SJCRH30 (cell line): ENCODE results near the gene TRIM25. TPM values are rescaled to one million over a fixed set of nuclear protein-coding genes. Genes with fewer than 3 reads are reported as not detected.

Source experiments
- total RNA-seq: library from RNA; depleted of rRNA; stranded (reverse); fragments of >200 nt; shearing (Covaris generic); gene quantifications from 2 replicates; pipeline ENCODE4 v1.2.3, GENCODE V29; 2014; rRNA removed

Gene TRIM25
- total RNA-seq, 1 experiment from 2014 or later, result 2.7 TPM

Other genes with a start within 250 kb of the TRIM25 start
- gene C17orf67, start 80.1 kb downstream of the TRIM25 start, total RNA-seq, result 0.76 and 1.5 TPM in 2 replicates
- gene DGKE, start 79.9 kb downstream of the TRIM25 start, total RNA-seq, result 10.4 and 12.2 TPM in 2 replicates
- gene COIL, start 47.0 kb upstream of the TRIM25 start, total RNA-seq, result 24.8 and 28.2 TPM in 2 replicates
- gene SCPEP1, start 64.1 kb upstream of the TRIM25 start, total RNA-seq, result 16.6 and 18.6 TPM in 2 replicates
- 20.1 and 22.2 TPM in 2 replicates for gene AKAP1, start 171.2 kb upstream of the TRIM25 start, total RNA-seq